ENCODE measurements around the gene ENTHD1. TPM values are rescaled to one million over a fixed set of nuclear protein-coding genes. Genes with fewer than 3 reads are reported as not detected.
A peak's percentile ranks its signal among the peaks of the same experiment; 100 is the strongest.

The ENTHD1 gene
- total RNA-seq, 1 donor, result not detected

GRCh38 chr22:39763276-39763675, 130.3 kb downstream of the ENTHD1 start:
- no peaks in the 10 kb centered on the region for H3K79me2 ChIP-seq (ENCODE audit: insufficient read depth, low read length)
- H3K36me3 ChIP-seq (ENCODE audit: insufficient read depth, low read length), result no peaks in the 10 kb centered on the region
- no peaks in the 10 kb centered on the region for H4K20me1 ChIP-seq (ENCODE audit: insufficient read depth, low read length)
- no peak for TF ChIP-seq CTCF (IDR thresholded peaks at IDR 0.05; ENCODE audit: extremely low read depth, low read depth, low read length)
- no peaks in the 10 kb centered on the region for H3K4me1 ChIP-seq (ENCODE audit: insufficient read depth, low read length)
- DNase-seq (ENCODE audit: insufficient read length, low spot score, missing footprints), result no peak
- no peak overlapping the region for H2AFZ ChIP-seq (ENCODE audit: low read length)
- H3K27me3 ChIP-seq (ENCODE audit: insufficient read depth, low read length), result peaks cover 2% of the 10 kb centered on the region
- no peaks in the 10 kb centered on the region for H3K9me3 ChIP-seq (ENCODE audit: low read depth, low read length)
- H3K4me2 ChIP-seq (ENCODE audit: insufficient read depth, low read length), result no peak overlapping the region
- no peak overlapping the region for H3K4me3 ChIP-seq (ENCODE audit: insufficient read depth, low read length)
- no peak overlapping the region for H3K27ac ChIP-seq (ENCODE audit: low read depth, low read length)

GRCh38 chr22:39750759-39751158, 142.8 kb downstream of the ENTHD1 start:
- Histone ChIP-seq H2AFZ (ENCODE audit: low read length) (no peak overlapping the region), H3K4me1 (ENCODE audit: insufficient read depth, low read length) (no peaks in the 10 kb centered on the region), H3K36me3 (ENCODE audit: insufficient read depth, low read length) (no peaks in the 10 kb centered on the region), H4K20me1 (ENCODE audit: insufficient read depth, low read length) (no peaks in the 10 kb centered on the region), H3K79me2 (ENCODE audit: insufficient read depth, low read length) (no peaks in the 10 kb centered on the region), H3K9me3 (ENCODE audit: low read depth, low read length) (no peaks in the 10 kb centered on the region), H3K4me2 (ENCODE audit: insufficient read depth, low read length) (no peak overlapping the region), H3K27ac (ENCODE audit: low read depth, low read length) (no peak overlapping the region), H3K4me3 (ENCODE audit: insufficient read depth, low read length) (no peak overlapping the region), H3K27me3 (ENCODE audit: insufficient read depth, low read length) (peaks cover 25% of the 10 kb centered on the region)
- DNase-seq (ENCODE audit: insufficient read length, low spot score, missing footprints), result no peak
- no peak for TF ChIP-seq CTCF (IDR thresholded peaks at IDR 0.05; ENCODE audit: extremely low read depth, low read depth, low read length)

- Histone ChIP-seq H3K4me2 (ENCODE audit: insufficient read depth, low read length) (no peak overlapping the region), H3K4me1 (ENCODE audit: insufficient read depth, low read length) (no peaks in the 10 kb centered on the region), H3K36me3 (ENCODE audit: insufficient read depth, low read length) (no peaks in the 10 kb centered on the region), H3K79me2 (ENCODE audit: insufficient read depth, low read length) (no peaks in the 10 kb centered on the region), H3K27me3 (ENCODE audit: insufficient read depth, low read length) (peaks cover 23% of the 10 kb centered on the region), H3K4me3 (ENCODE audit: insufficient read depth, low read length) (no peak overlapping the region), H3K9me3 (ENCODE audit: low read depth, low read length) (no peaks in the 10 kb centered on the region), H3K27ac (ENCODE audit: low read depth, low read length) (no peak overlapping the region), H4K20me1 (ENCODE audit: insufficient read depth, low read length) (no peaks in the 10 kb centered on the region), H2AFZ (ENCODE audit: low read length) (no peak overlapping the region)
- TF ChIP-seq CTCF (IDR thresholded peaks at IDR 0.05; ENCODE audit: extremely low read depth, low read depth, low read length), result no peak
- DNase-seq (ENCODE audit: insufficient read length, low spot score, missing footprints), result peak; percentile 17
Observed at GRCh38 chr22:39748877-39749276, 144.7 kb downstream of the ENTHD1 start.

GRCh38 chr22:39746600-39747262, 146.8 kb downstream of the ENTHD1 start:
- Histone ChIP-seq H3K79me2 (ENCODE audit: insufficient read depth, low read length) (no peaks in the 10 kb centered on the region), H3K9me3 (ENCODE audit: low read depth, low read length) (no peaks in the 10 kb centered on the region), H3K4me1 (ENCODE audit: insufficient read depth, low read length) (no peaks in the 10 kb centered on the region), H3K27me3 (ENCODE audit: insufficient read depth, low read length) (peaks cover 27% of the 10 kb centered on the region), H3K36me3 (ENCODE audit: insufficient read depth, low read length) (no peaks in the 10 kb centered on the region), H4K20me1 (ENCODE audit: insufficient read depth, low read length) (no peaks in the 10 kb centered on the region), H2AFZ (ENCODE audit: low read length) (no peak overlapping the region), H3K4me2 (ENCODE audit: insufficient read depth, low read length) (no peak overlapping the region), H3K27ac (ENCODE audit: low read depth, low read length) (no peak overlapping the region), H3K4me3 (ENCODE audit: insufficient read depth, low read length) (no peak overlapping the region)
- DNase-seq (ENCODE audit: insufficient read length, low spot score, missing footprints), result no peak
- no peak for TF ChIP-seq CTCF (IDR thresholded peaks at IDR 0.05; ENCODE audit: extremely low read depth, low read depth, low read length)
